Measurements from ENCODE around the gene AR.

GRCh38 chrX:67536564-67536963 lies 7.3 kb upstream of the AR start:
- no peak for TF ChIP-seq CTCF (IDR thresholded peaks at IDR 0.05)
- TF ChIP-seq POLR2A (IDR thresholded peaks at IDR 0.05): no peak
